Esophagus squamous epithelium (tissue), 4 donors: ENCODE measurements around the gene XRCC4.

Experiments
- CTCF ChIP-seq, 6 experiments: fragments of 450-650 bp in 4 of 6; fragments of 200-600 bp in 2 of 6; sonication (generic) in 2 of 6; IDR thresholded peaks; one replicate each; pipeline ENCODE4 v1.5.1; 2016 to 2019; ENCODE audit warnings: antibody characterized with exemption in 6 of 6, mild to moderate bottlenecking in 4 of 6, moderate library complexity in 4 of 6
- POLR2A ChIP-seq, 4 donors: fragments of 450-650 bp; IDR thresholded peaks; one replicate each; pipeline ENCODE4 v1.6.1; 2017; ENCODE audit warnings: antibody characterized with exemption in 4 of 4, mild to moderate bottlenecking in 4 of 4, moderate library complexity in 3 of 4

GRCh38 chr5:83323557-83324180, 246.3 kb downstream of the XRCC4 start:
- TF ChIP-seq CTCF (IDR thresholded peaks at IDR 0.05) (no peak), POLR2A (IDR thresholded peaks at IDR 0.05) (no peak)
